IPS DF 6.9 (cell line): ENCODE data around the gene ABHD2.
"Not testable (repeated sequence)": the region's sequence is repeated elsewhere in the genome, so short reads cannot be mapped to it uniquely, and the experiment has no call there.

ENCODE experiments used
- DNase-seq: peaks from one replicate; pipeline ENCODE4 v3.0.0-alpha.2; 2013; ENCODE audit warnings: low read depth, low spot score
- H3K27ac ChIP-seq: one replicate; pipeline ENCODE4 v1.5.1; 2013; ENCODE audit warnings: low read length, control low read depth
- H3K27me3 ChIP-seq: 2 replicates; pipeline ENCODE4 v1.6.1; 2013; ENCODE audit warnings: mild to moderate bottlenecking, low read length; ENCODE audit not compliant: control insufficient read depth, insufficient read depth
- H3K36me3 ChIP-seq: 2 replicates; pipeline ENCODE4 v1.6.1; 2013; ENCODE audit warnings: low read length; ENCODE audit not compliant: control insufficient read depth, insufficient read depth
- H3K4me1 ChIP-seq: 2 replicates; pipeline ENCODE4 v1.6.1; 2013; ENCODE audit warnings: low read length; ENCODE audit not compliant: control insufficient read depth, insufficient read depth
- H3K4me3 ChIP-seq: 2 replicates; pipeline ENCODE4 v1.5.1; 2013; ENCODE audit warnings: mild to moderate bottlenecking, low read length
- H3K9me3 ChIP-seq: 2 replicates; pipeline ENCODE4 v1.6.1; 2013; ENCODE audit warnings: low read length, inconsistent platforms; ENCODE audit not compliant: control insufficient read depth, insufficient read depth
- WGBS: extraction: QIAGEN DNeasy Blood & Tissue Kit; methylation state at CpG from one replicate; pipeline ENCODE4 v1.1.7; 2013; ENCODE audit warnings: mixed read lengths, missing lambda C conversion rate; ENCODE audit not compliant: insufficient read length, insufficient coverage; 5-methylcytosine and 5-hydroxymethylcytosine counted together

The ABHD2 gene

GRCh38 chr15:89139613-89140499 lies 51.6 kb downstream of the ABHD2 start:
- no peak for DNase-seq
- Histone ChIP-seq H3K27ac (no peak overlapping the region), H3K9me3 (no peaks in the 10 kb centered on the region), H3K27me3 (no peaks in the 10 kb centered on the region), H3K4me3 (no peak overlapping the region), H3K36me3 (no peaks in the 10 kb centered on the region), H3K4me1 (no peaks in the 10 kb centered on the region)
- no CpG with 5 or more reads among the region's 8 CpGs for WGBS

- H3K4me3 ChIP-seq, result no peak overlapping the region
- H3K9me3 ChIP-seq, result no peaks in the 10 kb centered on the region
- no peak overlapping the region for H3K27ac ChIP-seq
- no peaks in the 10 kb centered on the region for H3K4me1 ChIP-seq
- DNase-seq, result no peak
- no peaks in the 10 kb centered on the region for H3K36me3 ChIP-seq
- H3K27me3 ChIP-seq, result no peaks in the 10 kb centered on the region
- no CpG with 5 or more reads among the region's 4 CpGs for WGBS
These were observed 52.3 kb downstream of the ABHD2 start for GRCh38 chr15:89140595-89140994.

- H3K4me1 ChIP-seq, H3K27me3 ChIP-seq, H3K9me3 ChIP-seq, H3K4me3 ChIP-seq, H3K27ac ChIP-seq, DNase-seq, H3K36me3 ChIP-seq: not testable (repeated sequence)
- WGBS, result no CpG with 5 or more reads among the region's 10 CpGs
These were observed 52.9 kb downstream of the ABHD2 start for GRCh38 chr15:89141159-89141558.

GRCh38 chr15:89141885-89142284 lies 53.6 kb downstream of the ABHD2 start:
- H3K27ac ChIP-seq, result no peak overlapping the region
- no CpG with 5 or more reads among the region's 2 CpGs for WGBS
- no peak for DNase-seq
- no peaks in the 10 kb centered on the region for H3K27me3 ChIP-seq
- H3K4me1 ChIP-seq, result no peaks in the 10 kb centered on the region
- H3K4me3 ChIP-seq, result no peak overlapping the region
- no peaks in the 10 kb centered on the region for H3K9me3 ChIP-seq
- H3K36me3 ChIP-seq, result no peaks in the 10 kb centered on the region

GRCh38 chr15:89142423-89142822 lies 54.2 kb downstream of the ABHD2 start:
- WGBS, result no CpG with 5 or more reads among the region's 5 CpGs
- no peaks in the 10 kb centered on the region for H3K36me3 ChIP-seq
- no peaks in the 10 kb centered on the region for H3K27me3 ChIP-seq
- no peak overlapping the region for H3K4me3 ChIP-seq
- H3K27ac ChIP-seq, result no peak overlapping the region
- DNase-seq, result no peak
- H3K9me3 ChIP-seq, result no peaks in the 10 kb centered on the region
- H3K4me1 ChIP-seq, result no peaks in the 10 kb centered on the region

GRCh38 chr15:89143503-89144162 lies 55.4 kb downstream of the ABHD2 start:
- Histone ChIP-seq H3K36me3 (no peaks in the 10 kb centered on the region), H3K4me3 (no peak overlapping the region), H3K27ac (no peak overlapping the region), H3K27me3 (no peaks in the 10 kb centered on the region), H3K9me3 (no peaks in the 10 kb centered on the region), H3K4me1 (no peaks in the 10 kb centered on the region)
- DNase-seq, result no peak
- WGBS, result no CpG with 5 or more reads among the region's 6 CpGs

GRCh38 chr15:89144491-89144890 lies 56.2 kb downstream of the ABHD2 start:
- Histone ChIP-seq H3K27ac (no peak overlapping the region), H3K27me3 (no peaks in the 10 kb centered on the region), H3K4me3 (no peak overlapping the region), H3K4me1 (no peaks in the 10 kb centered on the region), H3K9me3 (no peaks in the 10 kb centered on the region), H3K36me3 (no peaks in the 10 kb centered on the region)
- no CpG with 5 or more reads among the region's 3 CpGs for WGBS
- DNase-seq, result no peak

GRCh38 chr15:89146366-89146765 lies 58.1 kb downstream of the ABHD2 start:
- H3K27me3 ChIP-seq, result no peaks in the 10 kb centered on the region
- H3K36me3 ChIP-seq, result no peaks in the 10 kb centered on the region
- no peak for DNase-seq
- no peak overlapping the region for H3K4me3 ChIP-seq
- no peaks in the 10 kb centered on the region for H3K9me3 ChIP-seq
- no CpG with 5 or more reads among the region's 5 CpGs for WGBS
- H3K27ac ChIP-seq, result no peak overlapping the region
- H3K4me1 ChIP-seq, result no peaks in the 10 kb centered on the region

GRCh38 chr15:89148126-89148525 lies 59.9 kb downstream of the ABHD2 start:
- DNase-seq, result no peak
- WGBS, result no CpG with 5 or more reads among the region's 2 CpGs
- Histone ChIP-seq H3K9me3 (no peaks in the 10 kb centered on the region), H3K4me3 (no peak overlapping the region), H3K27me3 (no peaks in the 10 kb centered on the region), H3K4me1 (no peaks in the 10 kb centered on the region), H3K36me3 (no peaks in the 10 kb centered on the region; the same call in 1 of the 2 replicates), H3K27ac (no peak overlapping the region)

- DNase-seq, result no peak
- Histone ChIP-seq H3K4me1 (no peaks in the 10 kb centered on the region), H3K36me3 (no peaks in the 10 kb centered on the region; the same call in 1 of the 2 replicates), H3K4me3 (no peak overlapping the region), H3K27ac (no peak overlapping the region), H3K9me3 (no peaks in the 10 kb centered on the region), H3K27me3 (no peaks in the 10 kb centered on the region)
- WGBS, result no CpG with 5 or more reads among the region's 7 CpGs
These were observed 61.3 kb downstream of the ABHD2 start for GRCh38 chr15:89149501-89150101.
